NCI-H2171 (cell line): Measurements from ENCODE around the gene CALD1.

Experiments
- DNase-seq: peaks from one replicate; lab custom pipeline; 2025; lab: John Stamatoyannopoulos, UW

Gene CALD1

DNA sequence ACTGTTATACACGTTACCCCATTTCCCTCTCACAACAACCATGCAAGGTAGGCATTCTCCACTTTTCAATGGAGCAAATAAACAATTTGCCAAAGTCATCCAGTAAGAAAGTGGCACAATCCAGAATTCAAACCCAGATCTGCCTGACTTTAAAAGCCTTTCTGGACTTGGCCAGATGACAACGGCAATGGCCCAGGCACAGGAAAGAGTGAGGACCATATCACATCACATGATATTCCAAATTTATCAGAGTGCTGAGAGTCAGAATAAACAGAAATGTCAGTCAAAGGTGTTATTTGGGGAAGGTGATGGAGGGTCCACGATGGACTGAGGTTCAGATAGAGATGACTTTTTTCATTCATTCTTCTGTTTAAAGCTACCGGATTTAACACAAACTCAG lies 48.0 kb downstream of the CALD1 start:
- DNase-seq, result no peak

GRCh38 chr7:134827889-134828288 lies 48.5 kb downstream of the CALD1 start:
- no peak for DNase-seq

GRCh38 chr7:134828361-134828760 lies 48.9 kb downstream of the CALD1 start:
- no peak for DNase-seq

DNA sequence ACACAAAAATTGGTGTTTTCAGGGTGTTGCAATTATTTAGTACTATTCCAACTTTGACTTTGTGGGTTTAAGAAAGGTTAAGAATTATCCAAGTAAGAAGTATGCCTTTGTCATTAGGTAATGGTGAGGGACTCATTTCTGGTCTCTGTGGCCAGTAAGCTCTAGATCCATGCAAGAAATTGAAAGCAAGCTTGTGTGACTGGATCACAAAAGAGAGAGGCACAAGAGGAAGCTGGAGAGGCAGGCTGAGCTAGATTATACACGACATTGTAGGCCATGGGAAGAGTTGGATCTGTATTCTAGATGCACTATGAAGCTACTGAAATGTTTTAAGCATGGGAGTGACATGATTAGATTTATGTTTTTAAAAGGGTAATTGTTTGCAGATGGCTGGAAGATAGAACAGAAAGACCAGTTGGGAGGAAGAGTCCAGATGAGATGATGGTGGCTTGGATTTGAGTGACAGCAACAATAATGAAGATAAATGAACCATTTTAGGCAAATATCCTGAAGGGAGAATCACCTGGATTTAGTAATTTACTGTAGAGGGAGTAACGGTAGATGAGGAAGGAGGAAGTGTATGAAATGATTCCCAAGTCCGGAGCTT lies 50.0 kb downstream of the CALD1 start:
- no peak for DNase-seq

DNA sequence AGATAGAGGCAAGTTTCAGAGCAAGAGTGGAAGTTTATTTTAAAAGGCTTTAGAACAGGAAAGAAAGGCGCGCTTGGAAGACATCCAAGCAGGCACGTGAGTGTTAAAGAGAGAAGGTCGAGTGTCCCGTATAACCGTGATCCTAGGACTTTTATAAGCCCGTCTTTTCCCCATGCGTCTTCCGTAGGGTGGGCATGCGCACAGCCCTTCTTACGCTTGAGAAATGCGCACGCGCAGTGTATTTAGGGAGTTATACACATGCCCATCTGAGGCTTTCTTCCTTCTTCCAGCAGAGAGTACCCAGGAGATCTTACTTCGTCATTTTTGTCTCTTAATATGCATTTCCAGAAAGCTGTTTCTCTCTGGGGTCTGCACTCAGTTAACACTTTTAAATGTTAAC lies 52.4 kb downstream of the CALD1 start:
- DNase-seq, result no peak

- DNase-seq, result no peak
Measured at GRCh38 chr7:134832367-134832766, 52.9 kb downstream of the CALD1 start.

DNA sequence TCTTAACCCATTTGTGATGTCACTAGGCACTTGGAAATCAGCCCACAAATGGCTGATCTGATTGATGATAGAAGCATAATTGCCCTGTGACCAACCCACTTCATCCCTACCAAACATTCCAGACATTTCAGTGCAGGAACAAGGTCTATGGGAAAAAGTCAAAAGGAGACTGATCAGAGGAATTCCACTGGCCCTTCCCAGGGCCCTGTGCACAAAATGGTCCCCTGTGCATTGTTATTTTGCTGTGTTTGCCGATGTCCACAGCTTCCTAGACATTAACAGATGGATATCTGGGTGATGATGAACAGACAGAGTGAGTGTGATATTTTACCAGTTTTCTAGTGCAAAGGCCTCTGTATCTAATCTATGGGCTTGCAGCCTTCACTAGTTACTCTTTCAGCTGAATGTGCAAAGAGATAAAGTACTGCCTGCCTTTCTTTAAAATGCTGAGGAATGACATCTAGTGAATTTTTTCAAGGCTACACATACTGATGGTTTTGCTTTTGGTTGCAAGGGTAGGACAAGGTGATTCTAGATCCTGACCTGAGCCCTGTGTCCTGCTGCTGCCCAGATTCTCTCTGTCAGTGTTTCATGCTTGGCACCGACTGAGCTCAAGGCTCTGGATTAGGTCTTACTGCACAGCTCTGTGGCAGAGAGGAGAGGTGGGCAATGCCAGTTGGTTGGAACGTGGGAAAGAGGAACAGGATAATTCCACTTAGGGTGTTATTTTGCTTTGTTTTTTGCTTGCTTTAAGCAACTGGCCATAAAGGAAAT lies 55.4 kb downstream of the CALD1 start:
- DNase-seq, result no peak

DNA sequence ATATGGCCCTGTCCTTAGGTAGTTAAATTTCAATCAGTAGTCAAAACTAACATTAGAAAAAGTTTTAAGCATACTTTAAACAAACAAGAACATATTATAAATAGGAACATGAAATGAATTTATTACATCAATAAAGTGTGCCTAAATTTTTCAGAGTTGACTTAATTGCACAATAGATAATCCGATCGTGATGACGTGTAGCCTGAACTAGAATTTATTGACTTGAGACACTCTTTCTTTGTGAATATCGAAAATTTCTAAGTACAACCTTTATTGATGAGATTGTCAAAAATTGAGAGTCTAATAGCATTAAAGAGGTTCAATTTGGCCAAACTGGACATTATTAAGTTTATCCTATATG lies 56.0 kb downstream of the CALD1 start:
- DNase-seq, result no peak

DNA sequence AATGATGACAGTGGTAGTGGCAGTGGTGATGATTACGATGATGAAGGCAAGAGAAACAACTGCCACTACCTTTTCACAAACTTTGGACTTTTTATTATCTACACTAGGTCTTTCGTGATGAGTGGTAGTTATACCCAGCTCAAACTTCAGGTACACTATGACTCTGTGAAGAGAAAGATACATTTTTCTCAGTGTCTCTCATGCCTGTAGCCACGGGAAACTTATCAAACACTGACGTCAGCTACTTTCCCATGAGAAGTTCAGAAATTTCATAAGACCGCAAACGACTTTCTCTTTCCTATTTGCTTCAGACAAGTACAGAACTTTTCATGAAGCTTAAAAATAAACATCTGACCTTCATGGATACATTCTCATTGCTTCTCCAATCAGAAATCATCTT lies 57.0 kb downstream of the CALD1 start:
- no peak for DNase-seq

DNA sequence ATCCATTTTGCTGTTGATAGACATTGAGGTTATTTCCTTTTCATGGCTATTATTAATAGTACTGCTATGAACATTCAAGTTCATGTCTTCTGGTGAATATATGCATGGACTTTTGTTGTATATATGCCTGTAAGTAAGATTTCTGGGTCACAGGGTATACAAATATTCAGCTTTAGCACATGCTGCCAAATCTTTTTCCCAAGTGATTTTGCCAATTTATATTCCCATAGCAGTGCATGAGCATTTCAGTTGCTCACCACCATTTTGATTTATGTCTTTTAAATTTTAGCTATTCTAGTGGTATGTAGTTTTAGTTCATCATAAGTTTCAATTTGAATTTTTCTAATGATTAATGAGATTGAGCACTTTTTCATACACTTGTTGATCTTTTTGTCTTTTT lies 59.9 kb downstream of the CALD1 start:
- DNase-seq, result no peak

DNA sequence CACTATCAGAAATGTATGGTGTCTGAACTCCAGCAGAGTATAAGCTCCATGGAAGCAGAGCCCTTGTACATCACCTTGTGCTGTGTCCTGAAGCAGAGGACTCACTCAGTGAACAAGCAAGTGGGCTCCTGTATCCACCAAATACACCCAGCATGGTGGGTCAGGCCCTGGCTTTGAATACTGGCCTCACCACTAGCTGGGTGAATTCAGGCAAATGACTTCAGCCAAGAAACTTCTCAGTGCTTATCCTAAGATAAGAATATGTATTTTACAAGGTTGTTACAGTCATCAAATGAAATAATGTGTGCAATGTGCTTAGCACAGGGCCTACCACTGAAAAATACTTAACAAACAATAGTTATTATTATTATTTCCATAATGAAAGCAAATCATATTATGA lies 62.6 kb downstream of the CALD1 start:
- no peak for DNase-seq

DNA sequence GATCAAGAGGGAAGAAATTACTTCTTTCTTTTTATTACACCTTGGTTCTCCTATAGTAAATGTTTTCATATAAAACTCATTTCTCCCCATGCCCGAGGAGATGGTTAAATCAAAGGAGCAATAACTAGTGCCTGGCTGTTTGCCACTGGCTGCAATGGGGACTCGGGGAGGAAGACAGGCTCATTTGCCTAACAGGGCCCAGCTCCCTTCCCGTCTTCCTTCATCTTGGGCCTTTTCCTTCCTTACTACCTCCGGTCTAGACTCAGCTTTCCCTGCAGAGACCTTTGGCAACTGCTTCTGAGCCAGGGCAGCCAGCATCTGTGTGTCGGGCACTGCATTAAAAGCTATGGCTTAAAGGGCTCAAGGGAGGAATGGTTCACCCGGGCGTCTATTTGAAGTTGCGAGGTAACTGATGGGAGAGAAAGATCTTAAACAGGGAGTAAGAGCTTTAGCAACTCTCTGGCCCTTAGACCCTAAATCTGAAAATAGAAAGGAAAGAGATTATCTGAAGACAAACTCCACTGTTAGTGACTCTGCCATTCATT lies 63.5 kb downstream of the CALD1 start:
- no peak for DNase-seq

DNA sequence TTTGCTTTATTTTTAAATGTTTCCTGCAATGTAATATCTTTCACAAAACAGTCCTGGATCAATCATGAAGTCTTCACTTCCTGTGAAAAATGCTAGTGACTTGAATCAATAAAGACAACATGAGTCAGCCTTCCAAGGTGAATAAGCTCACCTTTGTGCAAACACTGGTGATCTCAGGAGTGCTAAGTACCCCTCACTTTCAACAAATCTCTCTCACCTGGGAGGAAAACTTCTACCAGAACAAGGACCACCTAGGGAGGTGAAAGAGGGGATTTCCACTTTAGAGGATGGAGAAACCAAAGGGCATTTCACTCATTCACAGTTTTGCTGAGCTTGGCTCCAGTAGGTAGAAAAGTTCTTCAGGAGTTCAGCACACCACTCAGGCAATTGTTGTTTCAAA lies 64.8 kb downstream of the CALD1 start:
- no peak for DNase-seq

DNA sequence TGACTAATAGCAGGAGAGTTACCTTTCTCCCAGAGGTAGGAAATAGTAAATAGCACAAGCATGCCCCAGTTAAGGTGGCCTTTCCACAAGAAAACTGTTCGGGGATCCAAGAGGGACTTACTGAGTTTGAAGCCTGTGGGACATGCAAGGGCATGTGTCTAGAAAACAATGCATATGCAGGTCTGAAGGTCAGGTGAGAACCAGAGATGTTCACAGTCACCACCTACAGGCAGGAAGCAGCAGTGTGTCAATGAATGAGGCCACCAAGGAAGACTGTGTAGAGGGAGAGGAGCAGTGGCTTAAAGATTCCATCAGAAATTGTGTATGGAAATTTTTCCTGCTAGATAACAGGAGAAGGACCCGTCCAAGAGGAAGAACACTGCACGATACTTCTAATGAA lies 66.0 kb downstream of the CALD1 start:
- no peak for DNase-seq

DNA sequence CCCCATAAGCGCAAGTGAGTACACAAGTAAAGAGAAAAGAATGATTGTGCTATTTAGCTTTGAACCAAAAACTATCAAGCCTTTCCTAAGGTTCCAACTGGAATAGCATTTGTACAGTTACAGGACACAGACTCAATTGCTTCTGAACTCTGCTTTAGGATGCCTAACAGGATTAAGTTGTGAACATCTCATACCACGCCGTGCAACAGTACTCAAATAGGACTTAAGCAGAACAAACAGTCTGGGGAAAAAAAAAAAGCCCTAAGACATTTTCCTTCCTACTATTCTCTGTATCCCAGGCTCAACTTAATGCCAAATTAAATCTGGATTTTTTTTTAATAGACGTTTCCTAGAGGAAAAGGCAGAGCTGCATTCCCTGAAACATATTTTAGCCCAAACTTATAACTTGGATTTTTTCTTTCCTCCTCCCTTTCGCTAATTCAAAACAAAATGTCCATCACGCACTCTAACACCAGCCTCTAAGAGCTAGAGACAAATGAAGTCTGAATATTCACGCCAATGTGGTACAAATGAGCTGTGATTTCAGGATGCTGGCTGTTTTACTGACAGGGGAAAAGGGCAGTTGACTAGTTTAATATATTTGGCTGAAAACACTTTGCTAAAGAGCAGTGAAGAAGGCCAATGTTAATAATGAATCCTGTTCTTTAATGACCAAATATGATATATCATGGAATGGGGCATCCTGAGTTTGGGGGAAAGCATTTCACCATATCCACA lies 68.6 kb downstream of the CALD1 start:
- DNase-seq, result no peak

DNA sequence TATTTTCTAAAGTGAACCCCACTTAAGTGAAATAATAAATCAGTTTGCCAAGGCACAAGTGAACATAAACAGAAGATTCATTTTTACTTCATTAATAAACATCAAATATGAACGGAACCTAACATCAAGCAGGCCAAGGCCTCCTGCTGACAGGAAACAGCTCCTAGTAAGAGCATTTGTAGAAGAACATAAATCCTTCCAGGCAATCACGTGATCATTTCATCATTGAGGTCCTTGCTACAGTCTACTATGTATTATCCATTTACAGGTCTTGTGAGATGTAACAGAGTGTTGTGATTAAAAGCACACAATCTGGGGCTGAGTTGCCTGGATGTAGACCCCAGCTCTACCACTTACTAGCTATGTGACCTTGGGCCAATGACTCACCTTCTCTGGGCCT lies 70.6 kb downstream of the CALD1 start:
- DNase-seq, result no peak

- no peak for DNase-seq
Measured at GRCh38 chr7:134851141-134851540, 71.7 kb downstream of the CALD1 start.

- DNase-seq, result no peak
Measured at GRCh38 chr7:134852625-134853024, 73.2 kb downstream of the CALD1 start.

GRCh38 chr7:134854816-134855215 lies 75.4 kb downstream of the CALD1 start:
- no peak for DNase-seq

- DNase-seq, result no peak
Measured at GRCh38 chr7:134855442-134855841, 76.0 kb downstream of the CALD1 start.

DNA sequence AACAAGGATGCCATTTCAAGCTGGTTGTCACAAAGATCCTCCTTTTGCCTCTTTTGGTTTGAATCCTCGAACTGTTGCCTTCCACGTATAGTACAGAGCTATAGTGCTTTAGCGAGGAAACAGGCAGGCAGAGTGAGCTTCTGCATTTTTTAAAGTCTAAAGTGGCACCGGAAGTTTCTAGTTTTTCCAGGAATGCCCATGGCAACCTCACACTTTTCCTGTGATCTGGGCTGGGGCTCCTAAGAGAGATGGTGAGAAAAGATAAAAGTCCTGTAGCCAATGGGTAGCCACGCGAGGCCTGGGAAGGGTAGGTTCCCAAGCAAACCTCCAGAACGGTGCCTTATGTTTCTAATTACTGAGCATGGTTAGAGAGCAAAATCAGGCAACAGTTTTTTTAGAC lies 76.7 kb downstream of the CALD1 start:
- no peak for DNase-seq

DNA sequence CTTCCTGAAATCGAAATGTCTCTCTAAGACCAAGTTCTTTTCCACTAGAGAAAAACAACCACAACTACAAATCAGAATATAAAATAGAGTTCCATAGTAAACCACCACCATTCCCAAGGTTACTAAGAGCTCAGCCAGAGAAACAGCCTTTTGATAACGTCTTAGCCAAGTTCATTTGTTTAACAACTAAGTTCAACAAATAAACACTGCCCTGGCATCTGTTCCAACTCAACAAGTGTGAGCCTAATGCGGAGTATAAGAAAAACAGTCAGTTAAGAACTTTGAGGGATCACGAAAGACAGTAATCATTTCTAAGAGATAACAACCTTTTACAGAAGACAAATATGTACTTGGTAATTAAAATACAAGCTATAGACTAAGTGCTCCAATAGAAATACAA lies 77.3 kb downstream of the CALD1 start:
- no peak for DNase-seq

DNA sequence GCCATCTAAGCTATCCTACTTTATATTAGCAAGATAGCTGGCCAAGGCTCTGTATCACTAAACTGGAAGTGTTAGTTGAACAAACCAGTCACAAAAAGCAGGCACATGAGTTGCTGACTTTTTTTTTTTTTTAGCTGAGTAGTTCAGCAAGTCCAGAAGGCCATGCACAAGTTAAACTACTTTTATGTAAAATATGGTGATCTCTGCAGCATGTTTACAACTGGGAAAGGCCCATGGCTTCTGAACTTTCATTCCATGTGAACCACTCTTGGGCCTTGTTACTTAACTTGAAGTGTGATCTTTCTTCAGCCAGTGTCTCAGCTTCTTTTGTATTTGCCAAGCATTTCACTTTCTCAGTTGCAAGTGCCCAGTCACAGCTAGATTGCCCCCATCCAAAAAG lies 78.5 kb downstream of the CALD1 start:
- no peak for DNase-seq
